Measurements from ENCODE around the gene FFAR1. TPM values are rescaled to one million over a fixed set of nuclear protein-coding genes. Genes with fewer than 3 reads are reported as not detected.

Gene FFAR1
- total and polyA plus RNA-seq, 2 of the 8 experiments (the other 6 are each of a cell fraction or from before 2014, with no cell fraction given), result not detected

GRCh38 chr19:35353635-35354034 lies 5.9 kb downstream of the FFAR1 start (continued):
- TF ChIP-seq ATF2 (IDR thresholded peaks at IDR 0.05; ENCODE audit: low read length), result no peak
- TF ChIP-seq MAX (IDR thresholded peaks at IDR 0.05), result no peak
- TF ChIP-seq JUN (IDR thresholded peaks at IDR 0.05; ENCODE audit: low read depth, low read length), result no peak
- no peak for TF ChIP-seq SP1 (IDR thresholded peaks at IDR 0.05; ENCODE audit: low read depth, low read length)
- no peak for TF ChIP-seq HDAC2 (IDR thresholded peaks at IDR 0.05; ENCODE audit: borderline replicate concordance in 1 of 2, low read depth in 2 of 2, low read length in 2 of 2)
- TF ChIP-seq TAF7 (optimal IDR thresholded peaks at IDR 0.05; ENCODE audit: borderline replicate concordance, low read depth, low read length), result no peak
- TF ChIP-seq SUZ12 (IDR thresholded peaks at IDR 0.05; ENCODE audit: low read length), result no peak
